ENCODE data around the gene CARD8. TPM values are rescaled to one million over a fixed set of nuclear protein-coding genes. Genes with fewer than 3 reads are reported as not detected.
"Not testable (repeated sequence)": the region's sequence is repeated elsewhere in the genome, so short reads cannot be mapped to it uniquely, and the experiment has no call there.

Gene CARD8
- total and polyA plus RNA-seq, 2 of the 8 experiments (the other 6 are each of a cell fraction or from before 2014, with no cell fraction given): 8.9 to 24.4 TPM

GRCh38 chr19:48269617-48270026 lies 13.9 kb upstream of the CARD8 start:
- peak overlapping the region; percentile 82 for H2AK5ac ChIP-seq (ENCODE audit: low read depth, low read length)
- not testable (repeated sequence) for H3K27me3 ChIP-seq (replicated peaks in 1 of 4; ENCODE audit: control insufficient read depth in 3 of 4, extremely low read depth in 1 of 4, insufficient read depth in 3 of 4, low read length in 3 of 4); H3K36me3 ChIP-seq (ENCODE audit: control insufficient read depth in 2 of 4, insufficient read depth in 4 of 4, low read length in 3 of 4); DNase-seq (ENCODE audit: low read depth in 1 of 2, low spot score in 2 of 2); H2BK20ac ChIP-seq (ENCODE audit: low read length); H4K8ac ChIP-seq (ENCODE audit: extremely low read depth, insufficient read depth, low read length); H3K4me3 ChIP-seq (ENCODE audit: extremely low read depth in 1 of 4, insufficient read depth in 2 of 4, low read depth in 3 of 4, low read length in 4 of 4); H3K9ac ChIP-seq (replicated peaks in 1 of 4; ENCODE audit: extremely low read depth in 1 of 4, low read depth in 3 of 4, low read length in 3 of 4); H2AFZ ChIP-seq (ENCODE audit: low read length); H3K9me3 ChIP-seq (ENCODE audit: insufficient read depth in 2 of 2, low read depth in 1 of 2, low read length in 1 of 2); H3K27ac ChIP-seq (ENCODE audit: low read depth, low read length); H4K20me1 ChIP-seq (replicated peaks in 1 of 2; ENCODE audit: control insufficient read depth in 1 of 2, insufficient read depth in 2 of 2, low read length in 2 of 2); H4K5ac ChIP-seq (ENCODE audit: insufficient read length, low read depth, low read length); H2BK12ac ChIP-seq (ENCODE audit: low read depth, low read length); H4K91ac ChIP-seq (replicated peaks; ENCODE audit: insufficient read length, low read length); H2BK120ac ChIP-seq (replicated peaks; ENCODE audit: low read depth, low read length); H3K18ac ChIP-seq (ENCODE audit: extremely low read depth, low read length); FAIRE-seq; H3K56ac ChIP-seq (replicated peaks; ENCODE audit: insufficient read length, low read depth, low read length); H3K79me1 ChIP-seq (ENCODE audit: low read depth, low read length); H3K4ac ChIP-seq (replicated peaks; ENCODE audit: insufficient read length, low read depth, low read length); H3K4me1 ChIP-seq (replicated peaks in 1 of 4; ENCODE audit: control insufficient read depth in 3 of 4, insufficient read depth in 4 of 4, low read length in 3 of 4); H3K23ac ChIP-seq (ENCODE audit: insufficient read length); H3K23me2 ChIP-seq (ENCODE audit: low read depth, low read length); H3K14ac ChIP-seq (ENCODE audit: insufficient read length)
- H2BK15ac ChIP-seq (ENCODE audit: low read length): 0 out of 2 replicates have a peak overlapping the region, but pooled peaks have one; percentile 72
- POLR2A ChIA-PET (ENCODE audit: partially characterized antibody): interaction anchor here (1.1 to 4.4 kb wide), 4 partner anchors 14 to 40 kb away, joined by 3 to 20 read pairs (median 3); partner anchors contain the start of gene CARD8
- peaks cover 0 to 12% of the 10 kb centered on the region in 2 experiments; a peak in 2 of 4 replicates for H3K79me2 ChIP-seq (ENCODE audit: control insufficient read depth in 1 of 2, insufficient read depth in 2 of 2, low read length in 2 of 2)
- WGBS, 2 experiments (ENCODE audit: extremely low coverage in 1 of 2, insufficient coverage in 1 of 2, insufficient read length in 1 of 2, insufficient replicate concordance in 2 of 2, low coverage in 1 of 2, low lambda C conversion rate in 2 of 2, missing lambda C conversion rate in 1 of 2): 80% methylated on average over 6 of the region's 6 CpGs; no CpG with 5 or more reads in 1 of the 2 experiments
- H2BK5ac ChIP-seq (ENCODE audit: low read depth, low read length): peak overlapping the region; percentile 44; the same call in 1 of the 2 replicates
- CTCF ChIA-PET (ENCODE audit: partially characterized antibody): interaction anchor here (0.7 to 17.9 kb wide), 8 partner anchors 9 to 164 kb away, joined by 3 to 212 read pairs (median 4); partner anchors contain the start of gene KDELR1
- H3K4me2 ChIP-seq (ENCODE audit: insufficient read depth in 1 of 2, low read depth in 2 of 2, low read length in 2 of 2): 0 out of 4 replicates have a peak overlapping the region, but pooled peaks of 1 of the 2 experiments have one; percentile 84

Measured in H1 (cell line).